SJCRH30 (cell line): Measurements from ENCODE around the gene JAG2. TPM values are rescaled to one million over a fixed set of nuclear protein-coding genes. Genes with fewer than 3 reads are reported as not detected.

Experiments used
- DNase-seq, 2 experiments: peaks; one replicate each; pipeline ENCODE4 v3.0.0-alpha.2; 2015 to 2020
- H3K27ac ChIP-seq: fragments of 250-450 bp; sonication (Bioruptor Pico); 2 replicates; pipeline ENCODE4 v1.5.1; 2020; ENCODE audit warnings: mild to moderate bottlenecking, moderate library complexity
- H3K27me3 ChIP-seq: fragments of 250-450 bp; sonication (Bioruptor Pico); 2 replicates; pipeline ENCODE4 v1.5.1; 2020; ENCODE audit warnings: mild to moderate bottlenecking, moderate library complexity
- H3K36me3 ChIP-seq: fragments of 250-450 bp; sonication (Bioruptor Pico); 2 replicates; pipeline ENCODE4 v1.5.1; 2020; ENCODE audit warnings: mild to moderate bottlenecking, moderate library complexity
- H3K4me1 ChIP-seq: fragments of 250-450 bp; sonication (Bioruptor Pico); 2 replicates; pipeline ENCODE4 v1.5.1; 2020; ENCODE audit warnings: mild to moderate bottlenecking, moderate library complexity
- H3K4me3 ChIP-seq: fragments of 250-450 bp; sonication (Bioruptor Pico); 2 replicates; pipeline ENCODE4 v1.5.1; 2020; ENCODE audit warnings: mild to moderate bottlenecking, moderate library complexity
- H3K9me3 ChIP-seq: fragments of 250-450 bp; sonication (Bioruptor Pico); replicated peaks from 2 replicates; pipeline ENCODE4 v1.5.1; 2020; ENCODE audit warnings: mild to moderate bottlenecking, moderate library complexity
- total RNA-seq: library from RNA; depleted of rRNA; stranded (reverse); fragments of >200 nt; shearing (Covaris generic); gene quantifications from 2 replicates; pipeline ENCODE4 v1.2.3, GENCODE V29; 2014

The JAG2 gene
- total RNA-seq, 1 experiment from 2014 or later: 28.1 TPM

DNA sequence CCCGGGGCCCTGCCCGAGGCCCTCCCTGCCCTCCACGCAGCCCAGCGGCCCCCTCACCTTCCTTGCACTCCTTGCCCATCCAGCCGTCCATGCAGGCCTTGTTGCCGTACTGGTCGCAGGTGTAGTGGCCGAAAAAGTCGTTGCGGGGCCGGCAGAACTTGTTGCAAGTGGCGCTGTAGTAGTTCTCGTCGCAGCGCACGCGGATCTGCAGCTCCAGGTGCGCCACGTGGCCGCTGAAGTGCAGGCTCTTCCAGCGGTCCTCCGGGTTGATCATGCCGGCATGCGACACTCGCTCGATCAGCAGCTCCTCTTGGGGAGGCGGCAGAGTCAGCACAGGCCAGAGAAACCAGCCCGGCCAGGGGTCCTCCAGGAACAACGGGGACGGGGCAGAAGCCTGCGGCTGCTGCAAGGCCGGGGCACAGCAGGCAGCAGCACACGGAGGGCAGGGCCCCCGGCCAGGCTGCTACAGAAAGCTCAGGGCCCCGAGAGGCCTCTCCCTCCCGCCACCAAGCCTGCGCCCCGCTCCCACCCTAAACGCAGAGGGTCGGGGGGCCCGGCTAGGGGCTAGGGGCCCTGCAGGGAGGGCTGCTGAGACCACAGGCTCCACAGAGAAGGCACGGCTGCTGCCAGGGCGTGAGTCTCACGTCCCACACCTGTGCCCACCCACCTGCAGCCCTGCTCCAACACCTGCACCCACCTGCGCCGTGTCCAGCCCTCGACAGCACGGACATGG lies 12.7 kb downstream of the JAG2 start:
- Histone ChIP-seq H3K27ac (no peak overlapping the region), H3K27me3 (no peaks in the 10 kb centered on the region), H3K4me3 (no peak overlapping the region), H3K4me1 (peaks cover 30% of the 10 kb centered on the region), H3K9me3 (no peaks in the 10 kb centered on the region), H3K36me3 (no peaks in the 10 kb centered on the region; the same call in 1 of the 2 replicates)
- no peak for DNase-seq

DNA sequence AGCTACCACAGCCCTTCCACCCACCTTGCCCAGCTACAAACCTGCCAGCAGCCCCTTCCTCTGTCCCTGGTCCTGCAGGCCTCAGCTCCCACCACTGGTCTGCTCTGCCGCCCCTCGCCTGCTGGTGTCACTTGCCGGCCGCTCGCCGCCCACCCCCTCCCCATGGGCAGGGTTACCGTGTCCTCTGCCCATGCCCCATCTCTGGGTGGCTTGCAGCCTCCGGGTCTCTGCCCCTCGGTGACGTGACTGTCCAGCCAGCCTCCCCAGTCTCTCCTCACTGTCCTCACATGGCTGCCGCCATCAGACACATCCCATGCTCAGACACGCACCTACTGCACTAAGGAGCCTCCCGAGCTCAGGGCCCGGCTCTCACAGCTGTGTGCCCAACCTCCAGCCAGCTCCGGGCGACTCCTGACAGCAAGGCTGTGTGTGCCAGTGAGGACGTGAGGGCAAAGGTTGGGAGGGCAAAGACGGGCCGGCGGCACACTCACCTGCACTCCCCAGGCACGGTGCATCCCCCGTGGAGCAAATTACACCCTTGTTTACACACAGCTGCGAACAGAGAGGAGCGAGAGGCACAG lies 13.4 kb downstream of the JAG2 start:
- Histone ChIP-seq H3K27me3 (no peaks in the 10 kb centered on the region), H3K4me3 (no peak overlapping the region), H3K36me3 (no peaks in the 10 kb centered on the region; the same call in 1 of the 2 replicates), H3K9me3 (no peaks in the 10 kb centered on the region), H3K27ac (no peak overlapping the region), H3K4me1 (peaks cover 30% of the 10 kb centered on the region)
- no peak for DNase-seq

DNA sequence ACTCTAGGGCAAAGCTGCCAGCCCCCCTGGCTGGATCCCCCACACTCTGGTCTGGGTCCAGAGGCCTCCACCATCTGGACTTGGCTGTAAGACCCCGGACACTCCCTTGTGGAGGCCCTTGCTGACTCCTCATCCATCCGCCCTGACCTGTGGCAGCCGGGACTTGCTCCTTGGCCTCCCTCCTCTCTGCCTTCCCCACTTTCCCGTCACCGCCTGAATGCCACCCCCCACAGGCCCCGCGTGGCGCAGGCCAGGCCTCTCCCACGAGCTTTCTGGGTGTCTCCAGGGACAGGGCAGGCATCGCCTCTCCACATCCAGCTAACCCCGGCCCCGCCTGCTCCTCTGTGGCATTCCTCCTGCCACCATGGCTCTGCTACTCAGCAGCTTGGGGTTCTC lies 14.1 kb downstream of the JAG2 start:
- Histone ChIP-seq H3K4me3 (no peak overlapping the region), H3K27me3 (no peaks in the 10 kb centered on the region), H3K9me3 (no peaks in the 10 kb centered on the region), H3K36me3 (no peaks in the 10 kb centered on the region; the same call in 1 of the 2 replicates), H3K4me1 (peaks cover 30% of the 10 kb centered on the region), H3K27ac (no peak overlapping the region)
- no peak for DNase-seq

DNA sequence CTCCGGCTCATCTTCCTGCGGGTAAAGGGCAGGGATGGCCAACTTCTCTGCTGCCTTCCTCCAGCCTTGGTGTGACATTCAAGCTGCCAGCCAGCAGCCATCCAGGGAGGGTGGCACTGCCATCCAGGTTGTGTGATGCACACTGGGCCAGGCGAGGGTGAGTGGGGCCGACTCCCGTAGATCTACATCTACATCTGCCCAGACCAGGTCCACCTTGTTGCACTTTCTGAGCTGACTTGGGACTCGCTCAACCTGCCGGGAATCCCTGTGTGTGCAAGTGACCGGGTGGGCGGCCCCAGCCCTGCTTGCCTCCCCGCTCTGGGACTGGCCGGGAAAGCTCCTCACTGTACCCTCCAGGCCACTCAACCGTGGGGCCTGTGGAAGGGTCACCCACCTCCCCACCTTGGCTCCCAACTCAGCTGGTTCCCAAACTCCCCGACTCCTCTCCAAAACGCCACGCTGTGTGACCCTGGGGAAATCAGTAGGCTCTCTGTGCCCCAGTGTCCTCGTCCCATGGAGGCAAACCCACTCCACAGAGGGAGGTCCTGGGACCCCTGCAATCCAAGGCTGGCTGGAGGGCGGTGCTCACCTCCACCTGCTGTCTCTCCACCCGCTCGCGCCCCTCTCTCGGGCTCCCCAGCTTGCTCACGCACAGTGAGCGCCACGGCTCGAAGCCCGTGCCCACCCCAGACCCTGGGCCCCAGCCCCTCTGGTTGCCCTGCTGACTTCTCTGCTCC lies 14.7 kb downstream of the JAG2 start:
- no peak for DNase-seq
- Histone ChIP-seq H3K4me3 (no peak overlapping the region), H3K4me1 (peaks cover 30% of the 10 kb centered on the region), H3K27ac (peak overlapping the region; percentile 67; the same call in 1 of the 2 replicates), H3K9me3 (no peaks in the 10 kb centered on the region), H3K36me3 (no peaks in the 10 kb centered on the region; the same call in 1 of the 2 replicates), H3K27me3 (no peaks in the 10 kb centered on the region)

DNA sequence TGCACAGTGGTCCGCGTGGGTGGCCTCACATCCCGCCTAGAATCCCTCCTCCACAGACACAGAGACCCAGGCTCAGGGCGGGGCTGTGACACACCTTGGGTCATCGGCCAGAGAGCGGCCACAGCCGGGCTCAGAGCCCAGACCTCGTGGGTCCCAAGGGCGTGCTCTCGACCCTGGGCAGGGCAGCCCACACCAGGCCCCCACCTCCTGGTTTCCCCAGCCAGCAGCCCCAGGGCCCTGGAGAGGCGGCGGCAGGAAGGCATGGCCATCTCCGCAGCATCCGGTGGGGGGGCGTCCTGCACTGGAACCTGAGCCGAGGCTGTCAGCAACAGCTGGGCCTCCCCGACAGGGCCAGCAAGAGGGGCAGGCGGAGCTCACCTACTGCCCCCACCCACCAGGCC lies 15.2 kb downstream of the JAG2 start:
- DNase-seq: peak; percentile 88 to 92
- H3K4me1 ChIP-seq: peaks cover 30% of the 10 kb centered on the region
- H3K9me3 ChIP-seq: no peaks in the 10 kb centered on the region
- H3K4me3 ChIP-seq: no peak overlapping the region
- no peaks in the 10 kb centered on the region for H3K27me3 ChIP-seq
- no peaks in the 10 kb centered on the region; the same call in 1 of the 2 replicates for H3K36me3 ChIP-seq
- peak overlapping the region; percentile 67 for H3K27ac ChIP-seq

DNA sequence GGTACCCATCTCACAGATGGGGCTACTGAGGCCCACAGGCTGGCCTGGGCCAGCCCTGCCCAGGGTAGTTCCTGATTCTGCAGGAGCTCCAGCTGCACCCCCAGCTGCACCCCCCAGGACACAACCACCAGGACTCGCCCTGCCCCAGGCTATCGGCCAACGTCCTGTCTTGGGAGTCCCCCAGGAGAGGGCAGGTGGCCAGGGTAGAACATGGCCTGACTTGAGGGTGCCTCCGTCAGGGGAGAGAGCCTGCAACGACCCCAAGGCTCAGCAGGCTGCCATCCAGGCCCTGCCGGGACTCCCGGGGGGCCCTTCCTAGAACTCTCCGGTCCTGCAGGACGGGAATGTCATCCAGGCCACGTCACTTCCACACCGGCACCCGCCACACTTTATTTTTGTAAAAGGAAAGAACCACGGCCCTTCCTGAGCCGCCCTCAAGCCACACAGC lies 15.8 kb downstream of the JAG2 start:
- Histone ChIP-seq H3K36me3 (peaks cover 1% of the 10 kb centered on the region), H3K4me3 (no peak overlapping the region), H3K27me3 (no peaks in the 10 kb centered on the region), H3K9me3 (no peaks in the 10 kb centered on the region), H3K27ac (peak overlapping the region; percentile 67), H3K4me1 (peaks cover 30% of the 10 kb centered on the region)
- no peak for DNase-seq

DNA sequence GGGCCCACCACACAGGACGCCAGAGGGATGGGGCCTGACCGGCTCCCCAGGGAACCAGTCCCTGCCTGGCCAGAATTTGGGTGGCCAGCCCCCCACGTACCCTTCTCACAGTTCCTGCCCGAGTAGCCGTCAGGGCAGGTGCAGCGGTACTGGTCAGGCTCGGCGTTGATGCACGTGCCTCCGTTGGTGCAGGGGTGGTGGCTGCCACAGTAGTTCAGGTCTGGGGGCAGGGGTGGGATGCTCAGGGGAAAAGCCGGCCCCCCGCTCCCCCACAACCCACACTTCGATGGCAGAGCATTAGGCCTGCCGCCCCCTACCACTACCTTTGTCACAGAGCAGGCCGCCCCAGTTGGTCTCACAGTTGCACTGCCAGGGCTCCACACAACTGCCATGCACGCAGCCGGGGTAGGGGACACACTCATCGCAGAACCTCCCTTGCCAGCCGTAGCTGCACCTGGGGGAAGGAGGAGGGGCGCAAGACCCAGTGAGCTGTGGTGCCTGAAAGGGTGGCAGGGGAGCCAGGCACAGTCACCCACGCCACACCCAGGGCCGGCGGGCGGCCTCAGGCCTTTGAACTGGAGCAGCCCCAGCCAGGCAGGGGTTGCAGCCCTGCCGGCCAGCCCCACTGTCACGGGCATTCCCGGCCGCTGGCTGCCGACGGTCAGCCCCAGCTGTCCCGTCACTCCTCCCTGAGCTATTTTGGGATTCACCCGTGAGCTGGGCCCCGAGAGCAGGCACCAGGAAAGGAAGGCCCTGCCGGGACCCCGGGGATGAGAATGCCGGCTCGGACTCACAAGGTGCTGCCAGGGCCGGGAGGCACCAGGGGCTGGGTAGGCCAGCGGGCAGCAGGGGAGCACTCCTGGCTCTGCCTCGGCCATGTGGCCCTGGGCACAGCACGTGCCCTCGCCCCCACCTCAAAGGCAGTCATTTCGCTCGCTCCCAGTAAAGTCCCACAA lies 16.5 kb downstream of the JAG2 start:
- peaks cover 30% of the 10 kb centered on the region for H3K4me1 ChIP-seq
- H3K27ac ChIP-seq: peak overlapping the region; percentile 67
- peak; percentile 85 to 86 for DNase-seq
- no peaks in the 10 kb centered on the region for H3K27me3 ChIP-seq
- peaks cover 3% of the 10 kb centered on the region for H3K36me3 ChIP-seq
- H3K4me3 ChIP-seq: no peak overlapping the region
- no peaks in the 10 kb centered on the region for H3K9me3 ChIP-seq

DNA sequence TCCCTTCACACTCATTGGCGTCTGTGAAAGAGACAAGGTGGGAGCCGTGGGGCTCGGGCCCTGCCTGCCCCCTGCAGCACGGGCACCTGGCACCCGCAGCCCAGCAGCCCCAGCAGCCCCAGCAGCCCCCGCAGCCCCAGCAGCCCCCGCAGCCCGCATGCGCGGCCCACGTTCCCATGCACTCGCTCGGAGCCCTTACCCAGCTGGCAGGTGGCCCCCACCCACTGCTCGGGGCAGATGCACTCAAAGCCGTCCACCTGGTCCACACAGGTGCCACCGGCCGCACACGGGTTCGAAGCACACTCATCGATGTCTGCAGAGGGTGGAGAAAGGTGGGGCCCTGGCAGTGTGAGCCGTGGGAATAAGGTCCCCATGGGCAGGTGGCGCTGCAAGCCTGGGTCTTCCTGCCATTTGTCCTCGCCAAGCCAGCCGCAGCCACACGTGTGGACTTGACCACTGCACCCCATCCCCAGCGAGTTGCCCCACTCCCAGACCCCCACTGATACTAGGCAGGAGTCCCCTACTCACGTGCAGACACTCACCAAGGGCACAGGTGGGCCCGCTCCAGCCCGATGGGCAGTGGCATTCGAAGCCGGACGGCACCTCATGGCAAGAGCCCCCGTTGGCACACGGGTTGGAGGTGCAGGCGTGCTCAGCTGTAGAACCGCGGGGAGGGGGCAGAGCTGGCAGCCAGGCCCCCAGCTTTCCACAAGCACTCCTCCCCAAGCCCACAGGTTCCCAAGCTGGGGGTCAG lies 17.3 kb downstream of the JAG2 start:
- Histone ChIP-seq H3K27me3 (no peaks in the 10 kb centered on the region), H3K9me3 (no peaks in the 10 kb centered on the region), H3K36me3 (peaks cover 6% of the 10 kb centered on the region), H3K27ac (no peak overlapping the region), H3K4me3 (no peak overlapping the region), H3K4me1 (peaks cover 30% of the 10 kb centered on the region)
- DNase-seq: no peak

DNA sequence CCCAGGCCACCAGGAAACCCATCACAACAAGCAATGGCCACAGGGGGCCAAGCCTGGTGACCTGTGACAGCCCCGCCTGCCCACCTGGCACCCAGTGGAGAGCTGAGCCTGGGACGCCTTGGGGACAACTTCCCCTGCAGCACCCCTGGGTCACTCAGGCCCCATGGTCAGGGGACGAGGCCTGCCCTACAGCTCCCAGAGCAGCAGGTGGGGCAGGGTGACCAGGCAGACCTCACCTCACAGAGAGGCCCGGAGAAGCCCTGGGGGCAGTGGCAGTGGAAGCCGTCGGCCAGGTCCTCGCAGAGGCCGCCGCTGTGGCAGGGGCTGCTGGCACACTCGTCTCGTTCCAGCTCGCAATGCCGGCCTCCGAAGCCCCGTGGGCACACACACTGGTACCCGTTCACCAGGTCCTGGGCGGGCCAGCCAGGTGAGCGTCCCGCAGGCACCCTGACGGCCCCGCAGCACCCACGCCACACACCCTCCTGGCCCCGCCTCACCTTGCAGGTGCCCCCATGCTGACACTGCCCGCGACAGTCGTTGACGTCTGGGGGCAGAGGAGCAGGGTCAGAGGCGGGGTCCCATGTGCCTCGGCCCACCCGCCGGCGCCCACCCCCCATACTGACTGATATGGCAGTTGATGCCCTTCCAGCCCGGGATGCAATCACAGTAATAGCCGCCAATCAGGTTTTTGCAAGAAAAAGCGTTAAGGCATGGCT lies 18.1 kb downstream of the JAG2 start:
- no peak for DNase-seq
- Histone ChIP-seq H3K27ac (no peak overlapping the region), H3K36me3 (peaks cover 9% of the 10 kb centered on the region), H3K4me3 (no peak overlapping the region), H3K9me3 (no peaks in the 10 kb centered on the region), H3K27me3 (no peaks in the 10 kb centered on the region), H3K4me1 (peaks cover 30% of the 10 kb centered on the region)

DNA sequence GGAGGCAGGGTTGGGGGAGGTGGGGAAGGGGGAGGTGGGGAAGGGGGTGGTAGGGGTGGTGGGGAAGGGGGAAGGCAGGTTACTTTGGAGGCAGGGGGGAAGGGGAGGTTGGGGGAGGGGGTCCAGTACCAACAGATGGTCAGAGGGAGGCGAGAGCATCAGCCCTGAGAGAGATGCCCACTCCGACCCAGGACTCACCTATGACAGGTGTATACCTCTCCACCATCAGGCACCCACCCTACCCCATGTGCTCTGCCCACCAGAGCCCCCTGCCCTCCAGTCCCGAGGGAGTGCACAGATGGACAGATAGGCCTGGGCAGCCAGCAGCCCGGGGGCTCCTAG lies 18.6 kb downstream of the JAG2 start:
- Histone ChIP-seq H3K4me1 (peaks cover 30% of the 10 kb centered on the region), H3K36me3 (peaks cover 12% of the 10 kb centered on the region), H3K27ac (no peak overlapping the region), H3K4me3 (no peak overlapping the region), H3K9me3 (no peaks in the 10 kb centered on the region), H3K27me3 (no peaks in the 10 kb centered on the region)
- no peak for DNase-seq

DNA sequence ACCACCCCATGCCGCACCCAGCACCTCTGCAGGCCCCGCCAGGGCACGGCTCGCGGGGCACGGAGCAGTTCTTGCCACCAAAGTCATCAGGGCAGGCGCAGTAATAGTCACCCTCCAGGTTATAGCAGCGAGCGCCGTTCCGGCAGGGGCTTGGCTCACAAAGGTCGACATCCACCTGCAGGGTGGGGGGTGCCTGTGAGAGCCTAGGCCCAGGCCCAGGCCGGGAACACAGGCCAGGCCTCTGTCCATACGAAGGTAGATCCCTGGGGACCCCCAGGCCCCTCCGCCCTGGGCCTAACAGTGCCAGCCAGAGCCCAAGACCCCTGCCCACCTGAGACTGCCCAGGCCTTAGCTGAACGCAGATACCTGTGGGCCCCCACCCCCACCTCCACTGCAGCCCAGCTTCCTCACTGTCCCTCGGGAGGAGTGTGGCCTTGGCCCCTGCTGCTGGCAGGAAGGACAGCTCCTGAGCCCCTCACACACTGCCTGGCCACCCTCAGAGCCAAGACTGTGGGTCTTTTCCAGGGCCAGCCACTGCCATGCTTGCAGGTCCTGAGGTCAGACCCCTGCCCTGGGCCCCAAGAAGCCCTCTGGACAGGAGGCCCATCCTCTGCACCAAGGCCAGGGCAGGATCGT lies 19.3 kb downstream of the JAG2 start:
- Histone ChIP-seq H3K4me3 (no peak overlapping the region), H3K27me3 (no peaks in the 10 kb centered on the region), H3K27ac (no peak overlapping the region), H3K36me3 (peaks cover 20% of the 10 kb centered on the region), H3K4me1 (peaks cover 27% of the 10 kb centered on the region), H3K9me3 (no peaks in the 10 kb centered on the region)
- DNase-seq: no peak

DNA sequence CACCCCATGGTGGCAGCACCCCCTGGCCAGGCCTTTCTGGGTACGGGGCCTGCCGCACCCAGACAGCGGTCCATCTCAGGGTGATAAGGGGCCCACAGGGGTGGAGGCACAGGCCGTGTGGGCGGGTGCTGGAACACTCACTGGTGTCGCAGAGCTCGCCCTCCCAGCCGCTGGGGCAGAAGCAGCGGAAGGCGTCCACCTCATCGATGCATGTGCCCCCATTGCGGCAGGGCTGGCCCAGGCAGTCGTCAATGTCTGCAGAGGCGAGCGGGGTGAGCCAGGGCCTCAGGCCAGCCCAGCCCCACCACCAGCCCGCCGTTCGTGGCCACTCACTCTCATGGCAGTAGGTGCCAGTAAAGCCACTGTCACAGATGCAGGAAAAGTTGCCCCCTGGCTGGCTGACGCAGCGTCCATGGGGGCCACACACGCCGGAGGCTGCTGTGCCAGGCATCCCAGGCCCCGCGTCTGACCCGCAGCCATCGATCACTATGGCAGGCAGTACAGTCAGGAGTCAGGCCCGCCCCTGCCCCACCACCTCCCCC lies 19.9 kb downstream of the JAG2 start:
- Histone ChIP-seq H3K36me3 (peaks cover 21% of the 10 kb centered on the region), H3K27me3 (no peaks in the 10 kb centered on the region), H3K27ac (no peak overlapping the region), H3K9me3 (no peaks in the 10 kb centered on the region), H3K4me1 (peaks cover 21% of the 10 kb centered on the region), H3K4me3 (no peak overlapping the region)
- no peak for DNase-seq
